HUDEP-2 (cell line): Measurements from ENCODE around the gene ZMAT3.

Source experiments
- DNase-seq, 76 experiments: peaks; one replicate each; lab custom pipeline; 2025; ENCODE audit not compliant: unreplicated experiment in 76 of 76; lab: John Stamatoyannopoulos, UW

ZMAT3 gene

GRCh38 chr3:179028408-179028807, 43.2 kb downstream of the ZMAT3 start:
- DNase-seq: peak in 4 of 76 experiments; percentile 2 to 15 (median 14)

- peak in 64 of 76 experiments; percentile 6 to 71 (median 38) for DNase-seq
Observed at GRCh38 chr3:179027326-179027900, 44.2 kb downstream of the ZMAT3 start.

DNA sequence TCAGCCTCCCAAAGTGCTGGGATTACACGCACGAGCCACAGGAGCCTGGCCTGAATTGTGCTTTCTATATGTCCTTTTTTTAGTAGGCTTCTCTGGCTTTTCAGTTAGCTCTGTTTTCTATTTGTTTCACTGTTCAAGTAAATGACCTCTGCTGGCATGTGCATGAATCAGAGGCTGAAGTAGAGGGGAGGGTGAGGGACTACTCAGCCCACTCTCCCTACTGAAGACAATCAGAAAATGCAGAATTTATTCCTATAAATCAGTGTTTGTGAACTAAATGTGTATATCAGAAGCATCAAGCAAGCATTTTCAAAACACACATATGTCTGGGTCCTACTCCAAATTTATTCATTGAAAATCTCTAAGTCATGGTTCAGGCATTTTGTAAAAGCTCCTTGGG, 45.0 kb downstream of the ZMAT3 start:
- no peak for DNase-seq

GRCh38 chr3:179021119-179021903, 50.3 kb downstream of the ZMAT3 start:
- DNase-seq: no peak

DNA sequence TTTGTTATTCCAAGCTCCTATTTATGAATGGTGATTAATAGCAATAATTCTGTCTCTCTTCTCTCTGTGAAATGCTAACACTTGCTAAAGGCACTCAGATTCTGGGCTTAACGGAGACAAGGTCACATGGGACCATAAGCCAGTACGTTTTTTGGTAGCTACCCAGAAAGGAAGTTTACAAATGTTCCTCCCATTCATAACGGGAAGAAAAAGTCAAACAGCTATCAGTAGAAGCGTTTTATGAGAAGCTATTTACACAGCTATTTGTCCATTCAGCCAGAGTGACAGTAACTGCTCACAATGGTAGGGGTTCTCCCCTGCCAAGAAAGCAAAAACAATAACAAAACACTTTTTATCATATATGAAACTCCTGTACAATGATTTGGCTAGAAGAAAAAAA, 51.5 kb downstream of the ZMAT3 start:
- DNase-seq: no peak

- no peak for DNase-seq
Observed at GRCh38 chr3:179018808-179019207, 52.8 kb downstream of the ZMAT3 start.

- no peak for DNase-seq
Observed at GRCh38 chr3:179016979-179017670, 54.5 kb downstream of the ZMAT3 start.

DNA sequence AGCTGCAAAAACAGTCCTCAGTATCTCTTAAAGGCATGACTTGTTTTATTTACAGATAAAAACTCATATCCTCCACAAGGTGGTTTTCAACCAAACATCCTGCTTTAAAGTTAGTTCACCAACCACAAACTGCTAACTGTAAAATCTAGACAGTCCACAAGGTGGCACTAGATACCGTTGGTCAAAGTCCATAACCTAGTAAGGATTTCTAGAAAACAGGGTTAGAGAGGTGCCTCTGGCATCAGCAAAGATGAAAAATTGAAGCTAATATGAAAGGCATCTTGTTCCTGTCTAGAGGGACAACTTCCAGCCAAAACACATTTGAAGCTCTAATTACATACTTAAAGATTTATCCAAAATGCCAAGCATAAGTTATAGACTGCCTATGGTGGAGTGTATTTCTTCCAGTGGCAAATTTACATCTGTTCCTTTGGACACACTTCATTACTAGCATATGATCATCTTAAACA, 56.0 kb downstream of the ZMAT3 start:
- DNase-seq: peak in 55 of 76 experiments; percentile 3 to 84 (median 60)

DNA sequence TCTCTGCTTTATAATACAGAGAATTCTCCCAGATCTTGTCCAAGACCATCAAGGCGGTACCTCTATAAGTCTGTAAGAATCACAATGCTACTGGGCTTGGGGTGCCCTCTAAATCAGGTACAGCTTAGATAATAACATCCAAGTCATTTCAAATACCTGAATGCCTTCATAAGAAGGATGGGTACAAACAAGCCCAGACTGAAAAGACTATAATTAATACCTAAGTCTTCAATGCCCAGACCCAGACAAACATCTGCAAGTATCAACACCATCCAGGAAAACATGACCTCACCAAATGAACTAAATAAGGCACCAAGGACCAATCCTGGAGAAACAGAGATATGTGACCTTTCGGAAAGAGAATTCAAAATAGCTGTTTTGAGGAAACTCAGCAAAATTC, 65.9 kb downstream of the ZMAT3 start:
- DNase-seq: no peak

DNA sequence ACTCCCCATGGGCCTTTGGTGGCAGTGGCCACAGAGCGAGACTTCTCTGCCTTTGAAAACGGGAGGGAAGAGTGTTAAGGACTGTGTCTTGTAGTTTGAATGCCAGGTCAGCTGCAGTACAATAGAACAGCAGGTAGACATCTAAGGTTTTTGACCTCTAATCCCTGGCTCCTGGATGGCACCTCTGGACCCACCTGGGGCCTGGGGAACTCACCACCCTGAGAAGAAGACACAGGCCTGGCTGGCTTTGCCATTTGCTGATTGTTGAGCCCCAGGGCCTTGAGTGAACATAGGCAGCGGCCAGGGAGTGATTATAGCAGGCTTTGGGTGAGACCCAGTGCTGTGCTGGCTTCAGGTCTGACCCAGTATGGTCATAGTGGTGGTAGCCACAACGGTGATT, 66.4 kb downstream of the ZMAT3 start:
- DNase-seq: no peak

DNA sequence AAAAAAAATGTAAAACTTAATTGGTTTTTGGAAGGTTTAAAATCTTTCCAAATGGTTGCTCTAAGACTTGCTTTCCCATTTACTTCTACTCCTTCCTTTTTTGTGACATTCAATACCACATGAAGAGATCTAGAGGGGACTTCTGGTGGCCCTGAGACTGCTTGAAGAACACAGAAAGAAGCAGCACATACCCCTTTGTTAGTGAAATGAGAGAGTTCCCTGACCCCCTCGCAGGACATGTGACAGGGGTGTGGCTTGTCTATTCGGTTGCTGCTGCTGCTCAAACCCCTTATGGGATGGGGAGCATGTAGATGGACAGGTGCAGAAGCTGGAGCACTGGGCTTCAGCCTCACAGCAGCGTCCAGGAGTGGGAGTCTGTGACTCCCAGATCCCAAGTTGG, 71.0 kb downstream of the ZMAT3 start:
- DNase-seq: no peak

DNA sequence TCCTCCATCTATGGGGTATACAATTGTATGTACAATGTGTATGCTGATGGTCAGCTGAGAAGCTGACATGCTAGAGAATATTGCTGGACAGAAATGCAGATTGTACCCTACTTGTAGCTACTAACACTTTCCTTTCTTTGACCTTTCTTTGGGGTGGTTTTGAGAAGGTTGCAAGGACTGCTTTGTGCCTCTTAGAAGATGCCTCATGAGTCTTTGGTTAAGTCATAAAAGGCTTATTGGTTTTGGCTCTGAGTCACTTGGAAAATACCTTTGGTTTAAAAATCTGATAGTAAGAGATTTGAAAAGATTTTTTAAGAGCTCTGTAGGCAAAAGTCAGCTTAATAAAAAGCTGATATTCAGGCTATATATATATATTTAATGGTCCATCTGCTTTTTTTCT, 71.5 kb downstream of the ZMAT3 start:
- no peak for DNase-seq

GRCh38 chr3:178996399-178996798, 75.2 kb downstream of the ZMAT3 start:
- no peak for DNase-seq

GRCh38 chr3:178990293-178990692, 81.3 kb downstream of the ZMAT3 start:
- DNase-seq: no peak

DNA sequence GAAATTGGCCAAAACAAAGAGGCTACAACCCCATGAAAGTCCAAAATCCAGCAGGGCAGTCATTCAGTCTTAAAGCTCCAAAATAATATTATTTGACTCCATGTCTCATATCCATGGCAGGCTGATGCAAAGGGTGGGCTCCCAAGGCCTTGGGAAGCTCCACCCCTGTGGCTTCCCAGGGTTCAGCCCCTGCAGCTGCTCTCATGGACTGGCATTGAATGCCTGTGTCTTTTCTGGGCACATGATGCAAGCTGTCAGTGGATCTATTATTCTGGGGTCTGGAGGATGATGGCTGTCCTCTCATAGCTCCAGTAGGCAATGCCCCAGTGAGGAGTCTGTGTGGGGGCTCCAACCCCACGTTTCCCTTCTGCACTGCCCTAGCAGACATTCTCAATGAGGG, 81.8 kb downstream of the ZMAT3 start:
- no peak for DNase-seq

DNA sequence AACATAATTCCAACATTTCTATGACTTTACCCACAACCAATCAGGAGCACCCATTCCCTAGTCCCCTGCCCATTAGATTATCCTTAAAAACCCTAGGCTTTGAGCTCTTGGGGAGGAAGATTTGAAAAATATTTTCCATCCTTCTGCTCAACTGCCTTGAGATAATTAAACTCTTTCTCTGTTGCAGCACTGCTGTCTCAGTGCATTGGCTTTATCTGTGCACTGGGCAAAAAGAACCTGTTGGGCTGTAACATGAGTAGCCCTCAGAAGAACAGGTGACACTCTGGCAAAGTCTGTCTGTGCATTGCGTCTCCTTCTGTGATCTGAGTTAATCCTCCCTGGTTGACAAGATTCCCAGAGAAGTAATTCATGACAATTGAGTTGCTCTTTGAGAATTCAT, 83.9 kb downstream of the ZMAT3 start:
- no peak for DNase-seq

DNA sequence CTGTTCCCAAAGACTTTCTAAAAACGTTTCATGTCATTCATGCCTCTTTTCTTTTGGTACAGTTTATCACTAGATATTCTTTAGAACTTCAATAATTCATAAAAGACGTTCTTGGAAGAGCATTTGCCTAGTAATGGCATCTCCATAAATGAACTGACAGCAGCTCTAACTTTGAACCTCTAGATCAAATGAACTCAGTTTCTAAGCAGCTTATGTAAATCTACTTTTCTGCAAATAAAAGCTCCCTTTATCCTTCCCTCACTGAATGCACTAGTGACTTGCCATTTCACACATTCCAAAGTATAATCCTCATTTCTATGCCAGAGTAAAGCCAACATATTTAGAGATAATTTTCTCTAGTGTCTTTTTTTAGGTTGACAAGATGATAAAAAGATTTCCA, 85.2 kb downstream of the ZMAT3 start:
- DNase-seq: no peak

DNA sequence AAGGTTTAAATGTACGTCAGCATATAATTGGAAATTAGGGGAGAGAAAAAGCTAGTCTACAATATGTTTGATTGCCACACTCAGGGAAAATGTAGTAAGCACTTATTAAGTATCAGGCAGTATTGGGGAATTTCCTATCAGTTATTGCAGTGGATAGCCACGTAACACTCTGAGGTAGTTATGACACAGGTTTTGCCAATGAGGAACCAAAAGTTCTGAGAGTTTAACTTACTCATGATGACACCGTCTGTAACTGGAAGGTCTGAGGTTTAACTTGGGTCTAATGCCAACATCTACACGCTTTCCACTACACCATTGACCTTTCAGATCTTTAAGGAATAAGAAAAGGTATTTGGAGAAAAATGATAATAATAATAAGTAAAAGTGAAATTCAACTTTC, 89.5 kb downstream of the ZMAT3 start:
- DNase-seq: no peak

DNA sequence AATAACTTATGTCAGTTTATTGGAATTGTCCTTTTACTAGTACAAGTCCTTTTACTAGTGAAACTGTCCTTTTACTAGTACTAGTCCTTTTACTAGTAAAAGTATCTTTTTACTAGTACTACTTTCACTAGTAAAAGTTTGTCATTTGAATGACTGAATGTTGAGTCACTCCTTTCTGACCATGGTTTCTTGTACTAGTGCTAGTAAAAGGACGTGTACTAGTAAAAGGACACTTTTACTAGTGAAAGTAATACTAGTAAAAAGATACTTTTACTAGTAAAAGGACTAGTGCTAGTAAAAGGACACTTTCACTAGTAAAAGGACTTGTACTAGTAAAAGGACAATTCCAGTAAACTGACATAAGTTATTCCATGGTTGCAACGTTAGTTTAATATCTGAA, 96.3 kb downstream of the ZMAT3 start:
- DNase-seq: no peak

DNA sequence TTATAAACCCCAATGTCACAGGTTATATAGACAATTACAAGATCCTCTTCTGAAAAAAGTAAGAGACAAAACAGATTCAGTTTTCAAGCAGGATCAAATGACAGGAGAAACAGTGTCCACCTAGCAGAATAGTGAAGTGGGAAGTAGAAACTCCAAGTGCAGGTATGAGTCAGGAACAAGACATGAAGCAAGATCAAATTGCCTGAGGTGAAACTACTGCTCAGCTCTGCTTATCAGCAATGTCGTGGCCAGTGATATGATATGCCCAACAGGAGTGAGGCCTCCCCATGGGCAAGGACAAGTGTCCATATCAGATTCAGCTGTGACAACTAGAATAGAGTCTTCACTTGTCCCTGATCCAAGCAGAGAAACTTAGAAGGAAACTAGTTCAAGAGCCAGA, 100.0 kb downstream of the ZMAT3 start:
- DNase-seq: peak in 27 of 76 experiments; percentile 1 to 75 (median 16)

DNA sequence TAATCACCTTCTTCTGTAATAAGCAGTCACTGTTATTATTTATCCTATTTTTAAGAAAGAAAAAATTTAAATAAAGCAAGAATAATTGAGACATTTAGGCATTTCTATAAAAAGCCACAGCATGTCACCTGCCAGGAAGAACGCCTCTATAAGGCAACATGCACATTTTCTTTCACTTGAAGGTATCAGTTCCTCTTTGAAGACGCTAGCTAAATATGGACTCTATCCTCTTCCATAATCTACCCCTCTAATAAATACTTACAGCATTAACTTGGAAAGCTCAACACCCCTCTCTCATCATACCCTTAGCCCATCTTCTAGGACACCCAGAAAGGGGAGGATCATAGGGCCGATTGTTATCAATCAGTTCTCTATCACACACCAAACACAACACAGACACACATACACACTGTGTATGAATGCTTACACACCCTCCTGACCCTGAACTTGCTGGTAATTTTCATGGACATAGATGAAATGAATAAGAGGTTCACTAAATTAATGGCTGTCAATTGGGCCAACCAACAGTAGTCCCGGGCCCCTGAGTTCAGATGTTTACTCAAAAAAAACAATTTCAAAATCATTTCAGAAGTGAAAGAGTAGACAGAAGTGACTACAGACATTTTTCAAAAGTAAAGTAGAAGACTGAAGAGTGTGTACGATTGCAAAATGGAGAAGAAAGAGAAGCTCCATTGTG, 102.5 kb downstream of the ZMAT3 start:
- no peak for DNase-seq
